HUES64 (cell line): Measurements from ENCODE around the gene OR4C15. TPM values are rescaled to one million over a fixed set of nuclear protein-coding genes. Genes with fewer than 3 reads are reported as not detected.

Experiments
- H3K27ac ChIP-seq: 2 replicates; pipeline ENCODE4 v1.7.0; 2013; ENCODE audit warnings: low read depth, low read length, inconsistent platforms
- H3K27me3 ChIP-seq: 2 replicates; pipeline ENCODE4 v1.6.1; 2013; ENCODE audit warnings: mild to moderate bottlenecking, low read length; ENCODE audit not compliant: insufficient read depth
- H3K36me3 ChIP-seq: 2 replicates; pipeline ENCODE4 v1.6.1; 2013; ENCODE audit warnings: mild to moderate bottlenecking, low read length; ENCODE audit not compliant: insufficient read depth
- H3K4me1 ChIP-seq: 2 replicates; pipeline ENCODE4 v1.6.1; 2013; ENCODE audit warnings: mild to moderate bottlenecking, low read length, moderate library complexity; ENCODE audit not compliant: insufficient read depth
- H3K4me3 ChIP-seq: 2 replicates; pipeline ENCODE4 v1.5.1; 2013; ENCODE audit warnings: mild to moderate bottlenecking, low read length, moderate library complexity
- H3K9ac ChIP-seq: 2 replicates; pipeline ENCODE4 v1.6.1; 2013; ENCODE audit warnings: mild to moderate bottlenecking, low read depth, low read length
- H3K9me3 ChIP-seq: 2 replicates; pipeline ENCODE4 v1.6.1; 2013; ENCODE audit warnings: low read depth, low read length; ENCODE audit not compliant: insufficient read depth
- WGBS: fragments of 150-250, 120-280 bp; methylation state at CpG from one replicate; pipeline ENCODE4 v1.1.7; 2013; ENCODE audit warnings: missing lambda C conversion rate; 5-methylcytosine and 5-hydroxymethylcytosine counted together
- polyA plus RNA-seq, 2 experiments: library from polyadenylated mRNA; stranded (reverse); fragments of 50-300 nt; gene quantifications; one replicate each; pipeline ENCODE4 v1.2.3, GENCODE V29; 2013

Gene OR4C15
- polyA plus RNA-seq (2013, experiment 1 of 2) = not detected
- not detected for polyA plus RNA-seq (2013, experiment 2 of 2)

GRCh38 chr11:55554169-55554568 lies at the start of gene OR4C15:
TSS of gene OR4C15 (plus strand) at chr11:55554469. CDS start at chr11:55554469, 0 bp downstream.
- no peaks in the 10 kb centered on the region for H3K36me3 ChIP-seq
- no peak within 1 kb of the TSS for H3K9ac ChIP-seq
- no peak within 1 kb of the TSS for H3K27ac ChIP-seq
- no peaks in the 10 kb centered on the region for H3K4me1 ChIP-seq
- peaks cover 95% of the 10 kb centered on the region for H3K9me3 ChIP-seq
- H3K4me3 ChIP-seq = no peak within 1 kb of the TSS; the same call in 1 of the 2 replicates
- no peaks in the 10 kb centered on the region for H3K27me3 ChIP-seq

DNA sequence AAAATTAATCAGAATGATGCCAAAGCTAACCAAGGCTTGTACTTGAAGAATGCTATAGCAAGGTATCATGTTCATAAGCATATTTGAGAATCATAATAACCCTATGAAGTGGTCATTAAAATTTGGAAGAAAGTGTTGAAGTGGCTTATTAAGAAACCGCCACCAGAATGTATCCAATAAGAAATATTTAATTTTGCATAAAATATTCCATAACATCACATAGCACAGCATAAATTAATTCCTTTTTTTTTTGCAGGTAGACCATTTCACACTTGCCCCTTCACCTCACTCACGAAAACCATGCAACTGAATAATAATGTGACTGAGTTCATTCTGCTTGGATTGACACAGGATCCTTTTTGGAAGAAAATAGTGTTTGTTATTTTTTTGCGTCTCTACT lies 17.6 kb downstream of the OR4C15 start, which contains the start of gene OR4C16:
OR4C16 (plus strand) TSS at position 301 of the 400 bp plus-strand sequence; CDS start at position 301, 0 bp downstream.
- 89% methylated on average over 1 of the region's 3 CpGs for WGBS
- Histone ChIP-seq H3K9ac (no peak within 1 kb of the TSS), H3K27ac (no peak within 1 kb of the TSS), H3K4me3 (no peak within 1 kb of the TSS), H3K36me3 (no peaks in the 10 kb centered on the region), H3K27me3 (no peaks in the 10 kb centered on the region), H3K4me1 (no peaks in the 10 kb centered on the region), H3K9me3 (peaks cover 89% of the 10 kb centered on the region)

DNA sequence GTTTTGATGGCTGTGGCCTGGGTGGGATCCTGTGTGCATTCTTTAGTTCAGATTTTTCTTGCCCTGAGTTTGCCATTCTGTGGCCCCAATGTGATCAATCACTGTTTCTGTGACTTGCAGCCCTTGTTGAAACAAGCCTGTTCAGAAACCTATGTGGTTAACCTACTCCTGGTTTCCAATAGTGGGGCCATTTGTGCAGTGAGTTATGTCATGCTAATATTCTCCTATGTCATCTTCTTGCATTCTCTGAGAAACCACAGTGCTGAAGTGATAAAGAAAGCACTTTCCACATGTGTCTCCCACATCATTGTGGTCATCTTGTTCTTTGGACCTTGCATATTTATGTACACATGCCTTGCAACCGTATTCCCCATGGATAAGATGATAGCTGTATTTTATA lies 18.3 kb downstream of the OR4C15 start:
- no peak overlapping the region for H3K9ac ChIP-seq
- H3K27ac ChIP-seq = no peak overlapping the region
- 60% methylated on average over 1 of the region's 1 CpG for WGBS
- no peak overlapping the region for H3K4me3 ChIP-seq
- no peaks in the 10 kb centered on the region for H3K4me1 ChIP-seq
- peaks cover 94% of the 10 kb centered on the region for H3K9me3 ChIP-seq
- no peaks in the 10 kb centered on the region for H3K27me3 ChIP-seq
- no peaks in the 10 kb centered on the region for H3K36me3 ChIP-seq
